ENCODE measurements around the gene SLC35G1. TPM values are rescaled to one million over a fixed set of nuclear protein-coding genes. Genes with fewer than 3 reads are reported as not detected.
A peak's percentile ranks its signal among the peaks of the same experiment; 100 is the strongest.

Gene SLC35G1
- total RNA-seq, 1 experiment from 2014 or later: 5.1 TPM

DNA sequence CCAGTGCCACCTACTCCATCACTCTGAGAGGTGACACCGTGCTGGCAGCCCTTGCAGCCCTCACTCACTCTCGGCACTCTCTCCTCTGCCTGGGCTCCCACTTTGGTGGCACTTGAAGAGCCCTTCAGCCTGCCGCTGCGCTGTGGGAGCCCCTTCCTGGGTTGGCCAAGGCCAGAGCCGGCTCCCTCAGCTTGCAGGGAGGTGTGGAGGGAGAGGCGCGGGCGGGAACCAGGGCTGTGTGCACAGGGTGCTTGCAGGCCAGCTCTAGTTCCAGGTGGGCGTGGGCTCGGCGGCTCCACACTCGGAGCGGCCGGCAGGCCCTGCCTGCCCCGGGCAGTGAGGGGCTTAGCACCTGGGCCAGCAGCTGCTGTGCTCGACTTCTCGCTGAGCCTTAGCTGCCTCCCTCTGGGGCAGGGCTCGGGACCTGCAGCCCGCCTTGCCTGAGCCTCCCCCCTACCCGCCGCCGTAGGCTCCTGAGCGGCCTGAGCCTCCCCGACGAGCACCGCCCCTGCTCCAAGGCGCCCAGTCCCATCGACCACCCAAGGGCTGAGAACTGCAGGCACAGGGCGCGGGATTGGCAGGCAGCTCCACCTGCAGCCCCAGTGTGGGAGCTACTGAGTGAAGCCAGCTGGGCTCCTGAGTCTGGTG is 48.7 kb upstream of the SLC35G1 start:
- Mint-ChIP-seq H3K27me3 (ENCODE audit: low read depth) (peaks cover 100% of the 10 kb centered on the region), H3K27ac (no peak overlapping the region), H3K4me3 (no peak overlapping the region), H3K36me3 (peaks cover 43% of the 10 kb centered on the region), H3K4me1 (peaks cover 29% of the 10 kb centered on the region), H3K9me3 (peaks cover 39% of the 10 kb centered on the region)
- ATAC-seq (no peak), DNase-seq (ENCODE audit: low spot score) (no peak)
- ChIA-PET CTCF (interaction anchor here (0.8 to 1.9 kb wide), 2 partner anchors 24 to 29 kb away, joined by 3 to 4 read pairs; no protein-coding TSS in a partner anchor), POLR2A (no interaction called here)
- TF ChIP-seq ZNF396 (CRISPR knock-in tag; IDR thresholded peaks at IDR 0.05; ENCODE audit: borderline replicate concordance): no peak
- TF ChIP-seq, protein P1, sequence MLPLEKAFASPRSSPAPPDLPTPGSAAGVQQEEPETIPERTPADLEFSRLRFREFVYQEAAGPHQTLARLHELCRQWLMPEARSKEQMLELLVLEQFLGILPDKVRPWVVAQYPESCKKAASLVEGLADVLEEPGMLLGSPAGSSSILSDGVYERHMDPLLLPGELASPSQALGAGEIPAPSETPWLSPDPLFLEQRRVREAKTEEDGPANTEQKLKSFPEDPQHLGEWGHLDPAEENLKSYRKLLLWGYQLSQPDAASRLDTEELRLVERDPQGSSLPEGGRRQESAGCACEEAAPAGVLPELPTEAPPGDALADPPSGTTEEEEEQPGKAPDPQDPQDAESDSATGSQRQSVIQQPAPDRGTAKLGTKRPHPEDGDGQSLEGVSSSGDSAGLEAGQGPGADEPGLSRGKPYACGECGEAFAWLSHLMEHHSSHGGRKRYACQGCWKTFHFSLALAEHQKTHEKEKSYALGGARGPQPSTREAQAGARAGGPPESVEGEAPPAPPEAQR (CRISPR knock-in tag; IDR thresholded peaks at IDR 0.05): no peak
- TF ChIP-seq, protein P2, sequence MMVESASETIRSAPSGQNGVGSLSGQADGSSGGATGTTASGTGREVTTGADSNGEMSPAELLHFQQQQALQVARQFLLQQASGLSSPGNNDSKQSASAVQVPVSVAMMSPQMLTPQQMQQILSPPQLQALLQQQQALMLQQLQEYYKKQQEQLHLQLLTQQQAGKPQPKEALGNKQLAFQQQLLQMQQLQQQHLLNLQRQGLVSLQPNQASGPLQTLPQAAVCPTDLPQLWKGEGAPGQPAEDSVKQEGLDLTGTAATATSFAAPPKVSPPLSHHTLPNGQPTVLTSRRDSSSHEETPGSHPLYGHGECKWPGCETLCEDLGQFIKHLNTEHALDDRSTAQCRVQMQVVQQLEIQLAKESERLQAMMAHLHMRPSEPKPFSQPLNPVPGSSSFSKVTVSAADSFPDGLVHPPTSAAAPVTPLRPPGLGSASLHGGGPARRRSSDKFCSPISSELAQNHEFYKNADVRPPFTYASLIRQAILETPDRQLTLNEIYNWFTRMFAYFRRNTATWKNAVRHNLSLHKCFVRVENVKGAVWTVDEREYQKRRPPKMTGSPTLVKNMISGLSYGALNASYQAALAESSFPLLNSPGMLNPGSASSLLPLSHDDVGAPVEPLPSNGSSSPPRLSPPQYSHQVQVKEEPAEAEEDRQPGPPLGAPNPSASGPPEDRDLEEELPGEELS (CRISPR knock-in tag; IDR thresholded peaks at IDR 0.05): no peak
- TF ChIP-seq GABPB1 (CRISPR knock-in tag; IDR thresholded peaks at IDR 0.05): no peak
- TF ChIP-seq, protein P3, sequence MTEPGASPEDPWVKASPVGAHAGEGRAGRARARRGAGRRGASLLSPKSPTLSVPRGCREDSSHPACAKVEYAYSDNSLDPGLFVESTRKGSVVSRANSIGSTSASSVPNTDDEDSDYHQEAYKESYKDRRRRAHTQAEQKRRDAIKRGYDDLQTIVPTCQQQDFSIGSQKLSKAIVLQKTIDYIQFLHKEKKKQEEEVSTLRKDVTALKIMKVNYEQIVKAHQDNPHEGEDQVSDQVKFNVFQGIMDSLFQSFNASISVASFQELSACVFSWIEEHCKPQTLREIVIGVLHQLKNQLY (CRISPR knock-in tag; IDR thresholded peaks at IDR 0.05): no peak
- TF ChIP-seq, protein P4, sequence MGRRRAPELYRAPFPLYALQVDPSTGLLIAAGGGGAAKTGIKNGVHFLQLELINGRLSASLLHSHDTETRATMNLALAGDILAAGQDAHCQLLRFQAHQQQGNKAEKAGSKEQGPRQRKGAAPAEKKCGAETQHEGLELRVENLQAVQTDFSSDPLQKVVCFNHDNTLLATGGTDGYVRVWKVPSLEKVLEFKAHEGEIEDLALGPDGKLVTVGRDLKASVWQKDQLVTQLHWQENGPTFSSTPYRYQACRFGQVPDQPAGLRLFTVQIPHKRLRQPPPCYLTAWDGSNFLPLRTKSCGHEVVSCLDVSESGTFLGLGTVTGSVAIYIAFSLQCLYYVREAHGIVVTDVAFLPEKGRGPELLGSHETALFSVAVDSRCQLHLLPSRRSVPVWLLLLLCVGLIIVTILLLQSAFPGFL (CRISPR knock-in tag; IDR thresholded peaks at IDR 0.05; ENCODE audit: borderline replicate concordance): no peak
- TF ChIP-seq TP53 (CRISPR knock-in tag; IDR thresholded peaks at IDR 0.05): no peak
- TF ChIP-seq, protein P5, sequence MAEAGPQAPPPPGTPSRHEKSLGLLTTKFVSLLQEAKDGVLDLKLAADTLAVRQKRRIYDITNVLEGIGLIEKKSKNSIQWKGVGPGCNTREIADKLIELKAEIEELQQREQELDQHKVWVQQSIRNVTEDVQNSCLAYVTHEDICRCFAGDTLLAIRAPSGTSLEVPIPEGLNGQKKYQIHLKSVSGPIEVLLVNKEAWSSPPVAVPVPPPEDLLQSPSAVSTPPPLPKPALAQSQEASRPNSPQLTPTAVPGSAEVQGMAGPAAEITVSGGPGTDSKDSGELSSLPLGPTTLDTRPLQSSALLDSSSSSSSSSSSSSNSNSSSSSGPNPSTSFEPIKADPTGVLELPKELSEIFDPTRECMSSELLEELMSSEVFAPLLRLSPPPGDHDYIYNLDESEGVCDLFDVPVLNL (CRISPR knock-in tag; IDR thresholded peaks at IDR 0.05; ENCODE audit: borderline replicate concordance, low read depth): no peak
- no peak for TF ChIP-seq MYBL2 (CRISPR knock-in tag; IDR thresholded peaks at IDR 0.05)
- no peak for TF ChIP-seq GTF2I (CRISPR knock-in tag; conservative IDR thresholded peaks at IDR 0.05)
- no peak for TF ChIP-seq SOX15 (CRISPR knock-in tag; IDR thresholded peaks at IDR 0.05)
- TF ChIP-seq SP1 (CRISPR knock-in tag; conservative IDR thresholded peaks at IDR 0.05): no peak
- TF ChIP-seq, protein P6, sequence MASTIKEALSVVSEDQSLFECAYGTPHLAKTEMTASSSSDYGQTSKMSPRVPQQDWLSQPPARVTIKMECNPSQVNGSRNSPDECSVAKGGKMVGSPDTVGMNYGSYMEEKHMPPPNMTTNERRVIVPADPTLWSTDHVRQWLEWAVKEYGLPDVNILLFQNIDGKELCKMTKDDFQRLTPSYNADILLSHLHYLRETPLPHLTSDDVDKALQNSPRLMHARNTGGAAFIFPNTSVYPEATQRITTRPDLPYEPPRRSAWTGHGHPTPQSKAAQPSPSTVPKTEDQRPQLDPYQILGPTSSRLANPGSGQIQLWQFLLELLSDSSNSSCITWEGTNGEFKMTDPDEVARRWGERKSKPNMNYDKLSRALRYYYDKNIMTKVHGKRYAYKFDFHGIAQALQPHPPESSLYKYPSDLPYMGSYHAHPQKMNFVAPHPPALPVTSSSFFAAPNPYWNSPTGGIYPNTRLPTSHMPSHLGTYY (CRISPR knock-in tag; IDR thresholded peaks at IDR 0.05): no peak
- no peak for TF ChIP-seq ZNF232 (CRISPR knock-in tag; IDR thresholded peaks at IDR 0.05)
- TF ChIP-seq, protein P7, sequence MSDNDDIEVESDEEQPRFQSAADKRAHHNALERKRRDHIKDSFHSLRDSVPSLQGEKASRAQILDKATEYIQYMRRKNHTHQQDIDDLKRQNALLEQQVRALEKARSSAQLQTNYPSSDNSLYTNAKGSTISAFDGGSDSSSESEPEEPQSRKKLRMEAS (CRISPR knock-in tag; IDR thresholded peaks at IDR 0.05): no peak
- TF ChIP-seq ZNF423 (CRISPR knock-in tag; IDR thresholded peaks at IDR 0.05): no peak

DNA sequence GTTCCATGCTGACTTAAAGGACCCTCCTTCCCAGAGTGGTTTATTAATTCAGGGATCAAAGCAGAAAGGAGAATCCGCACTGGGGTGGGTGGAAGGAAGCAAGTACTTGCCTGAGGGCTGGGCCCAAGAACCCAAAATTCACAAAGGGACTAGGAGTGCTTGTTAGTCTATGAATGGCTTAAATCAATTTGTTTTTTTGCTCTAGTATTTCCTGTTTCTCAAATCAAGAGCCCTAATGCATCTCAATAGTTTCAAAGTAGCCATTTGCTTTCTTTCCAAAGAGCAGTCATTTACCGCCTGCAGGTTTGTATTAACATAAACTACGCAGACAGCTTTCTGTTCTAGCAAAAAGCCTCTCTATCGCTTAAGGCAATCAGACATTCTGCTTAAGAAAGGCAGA is 44.2 kb upstream of the SLC35G1 start:
- peaks cover 45% of the 10 kb centered on the region for H3K9me3 Mint-ChIP-seq

More for the DNA sequence above, 44.2 kb upstream of the SLC35G1 start:
- peak; percentile 84 for ATAC-seq
- ChIA-PET POLR2A (no interaction called here), CTCF (interaction anchor here (1.1 kb wide), 1 partner anchor 104 kb away, joined by 3 read pairs; no protein-coding TSS in a partner anchor)
- peak; percentile 18 for DNase-seq (ENCODE audit: low spot score)
- Mint-ChIP-seq H3K27ac (no peak overlapping the region), H3K4me3 (peak overlapping the region; percentile 15; the same call in 1 of the 2 replicates), H3K36me3 (peaks cover 50% of the 10 kb centered on the region), H3K27me3 (ENCODE audit: low read depth) (peaks cover 100% of the 10 kb centered on the region), H3K4me1 (peaks cover 33% of the 10 kb centered on the region)
- TF ChIP-seq, protein P8, sequence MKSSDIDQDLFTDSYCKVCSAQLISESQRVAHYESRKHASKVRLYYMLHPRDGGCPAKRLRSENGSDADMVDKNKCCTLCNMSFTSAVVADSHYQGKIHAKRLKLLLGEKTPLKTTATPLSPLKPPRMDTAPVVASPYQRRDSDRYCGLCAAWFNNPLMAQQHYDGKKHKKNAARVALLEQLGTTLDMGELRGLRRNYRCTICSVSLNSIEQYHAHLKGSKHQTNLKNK (CRISPR knock-in tag; IDR thresholded peaks at IDR 0.05): 0 out of 2 replicates have a peak, but pooled peaks have one; percentile 67
- no peak for TF ChIP-seq TP53 (CRISPR knock-in tag; IDR thresholded peaks at IDR 0.05)
- TF ChIP-seq, protein P2 (CRISPR knock-in tag; IDR thresholded peaks at IDR 0.05): 0 out of 2 replicates have a peak, but pooled peaks have one; percentile 61

All from WTC11 (cell line).